EH (cell line): ENCODE data around the gene GLOD4.
"Not testable (repeated sequence)": the region's sequence is repeated elsewhere in the genome, so short reads cannot be mapped to it uniquely, and the experiment has no call there.

Experiments used
- DNase-seq: peaks from one replicate; pipeline ENCODE4 v3.0.0-alpha.2; 2015; ENCODE audit warnings: low read depth

The GLOD4 gene

DNA sequence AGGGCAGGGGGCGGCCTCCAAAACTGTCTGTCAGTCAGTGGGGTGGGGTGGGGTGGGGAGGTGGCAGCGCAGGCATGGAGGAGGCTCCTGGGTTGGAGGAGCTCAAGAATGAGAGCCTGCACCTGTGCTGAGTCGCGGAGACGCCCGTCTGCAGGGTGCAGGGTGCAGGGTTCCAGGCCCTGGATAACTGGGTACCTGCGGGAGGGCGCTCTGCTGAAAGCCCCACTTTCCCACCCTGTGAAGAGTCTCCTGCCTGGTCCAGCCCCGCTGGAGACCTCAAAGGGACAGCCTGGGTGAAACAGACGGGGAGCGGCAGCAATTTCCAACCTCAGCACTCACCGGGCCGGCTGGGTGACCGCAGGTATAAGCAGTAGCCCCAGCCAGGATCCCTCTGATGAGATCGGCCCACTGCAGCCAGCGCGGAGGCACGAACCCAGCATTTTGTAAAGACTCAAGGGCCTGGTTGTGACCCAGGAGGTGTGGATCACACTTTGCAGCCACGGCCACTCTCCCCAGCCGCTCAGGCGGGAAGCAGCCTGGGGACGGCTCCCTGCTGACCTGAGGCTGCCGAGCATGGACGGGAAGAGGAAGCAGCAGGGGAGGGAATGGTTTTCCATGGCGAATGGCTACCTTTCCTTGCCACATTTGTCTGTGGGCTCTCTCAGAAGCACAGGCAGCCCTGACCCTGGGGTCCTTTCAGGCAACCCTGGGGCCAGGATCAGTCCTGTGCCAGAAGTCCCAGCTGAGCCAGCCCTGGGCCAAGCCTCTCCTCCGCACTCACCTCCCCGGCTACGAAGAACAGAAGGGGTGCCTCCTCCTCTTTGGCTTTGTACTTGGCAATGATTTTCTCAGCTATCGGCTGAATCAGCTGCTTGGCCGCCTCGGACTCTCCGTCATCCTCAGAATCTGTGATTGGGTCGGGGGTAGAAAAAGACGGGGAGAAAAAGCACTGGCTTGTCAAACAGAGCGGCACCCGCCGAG is 21.1 kb upstream of the GLOD4 start:
- no peak for DNase-seq

DNA sequence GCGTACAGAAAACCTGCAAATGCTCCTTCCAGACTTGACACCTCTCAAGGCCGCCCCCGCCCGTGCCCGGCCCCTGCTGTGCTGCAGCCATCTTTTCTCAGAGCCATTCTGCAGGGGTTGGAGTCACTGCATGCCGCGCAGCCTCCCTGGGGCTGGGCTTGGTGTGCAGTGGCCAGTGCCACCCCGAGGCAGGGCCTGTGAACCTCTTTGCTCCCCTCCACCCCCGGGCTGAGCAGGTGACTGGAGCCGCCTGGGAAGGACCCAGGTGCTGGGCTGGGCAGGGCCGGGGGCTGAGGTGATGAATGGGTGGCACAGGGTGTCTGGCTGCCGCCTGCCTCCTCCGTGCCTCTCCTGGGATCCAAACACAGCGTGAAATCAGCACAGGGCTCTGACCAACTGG is 20.4 kb upstream of the GLOD4 start:
- DNase-seq: no peak

DNA sequence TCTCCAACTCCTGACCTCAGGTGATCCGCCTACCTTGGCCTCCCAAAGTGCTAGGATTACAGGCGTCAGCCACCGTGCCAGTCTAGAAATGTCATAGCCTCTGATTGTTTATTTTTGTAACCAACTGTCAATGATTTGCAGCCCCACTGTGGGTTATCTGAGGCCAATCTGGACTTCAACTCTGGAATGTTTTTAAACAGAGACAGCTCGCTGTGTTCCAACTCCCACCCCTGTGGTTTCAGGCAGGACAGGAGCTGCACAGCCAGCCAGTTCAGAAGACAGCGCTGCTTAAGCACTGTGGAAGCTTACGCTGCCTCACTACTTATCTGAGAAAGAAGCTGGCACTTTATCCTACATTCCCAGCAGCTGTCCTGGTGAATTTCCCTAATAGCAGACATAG is 19.6 kb upstream of the GLOD4 start:
- peak; percentile 34 for DNase-seq

DNA sequence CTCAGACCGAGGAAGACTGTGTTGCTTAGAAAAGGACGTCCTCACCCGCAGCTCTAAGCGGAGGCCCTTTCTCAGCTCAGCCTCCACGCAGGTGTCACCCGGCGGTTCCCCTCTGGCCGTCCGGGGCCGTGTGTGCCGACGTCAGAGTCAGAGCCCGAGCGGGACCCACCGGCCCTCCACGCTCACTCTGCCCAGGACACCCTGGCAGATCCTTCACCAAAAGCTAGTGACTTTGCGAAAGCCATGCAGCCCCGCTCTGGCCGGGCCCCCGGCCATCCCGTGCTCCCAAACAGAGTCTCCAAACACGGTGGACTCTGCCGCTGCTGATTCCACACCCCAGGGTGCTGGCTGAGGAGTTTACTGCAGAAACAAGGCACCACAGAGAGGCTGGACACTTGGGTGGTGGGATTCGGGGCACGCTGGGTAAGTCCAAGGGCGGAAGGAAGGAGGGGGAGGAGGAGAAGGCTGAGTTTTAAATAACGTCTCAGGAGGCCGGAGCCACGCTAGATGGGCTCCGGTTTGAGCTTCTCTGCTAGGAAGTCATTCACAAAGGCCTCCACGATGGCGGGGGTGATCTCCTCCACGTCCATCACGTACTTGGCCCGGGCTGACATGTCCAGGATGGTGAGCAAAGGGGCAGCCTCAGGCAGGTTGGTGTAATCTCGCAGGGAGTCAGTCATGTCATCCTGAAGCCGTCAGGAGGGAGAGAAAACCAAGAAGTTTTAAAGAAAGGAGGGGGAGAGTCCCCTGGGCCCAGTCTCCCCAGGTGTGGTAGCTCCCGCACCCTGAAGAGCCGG is 18.6 kb upstream of the GLOD4 start:
- no peak for DNase-seq

DNA sequence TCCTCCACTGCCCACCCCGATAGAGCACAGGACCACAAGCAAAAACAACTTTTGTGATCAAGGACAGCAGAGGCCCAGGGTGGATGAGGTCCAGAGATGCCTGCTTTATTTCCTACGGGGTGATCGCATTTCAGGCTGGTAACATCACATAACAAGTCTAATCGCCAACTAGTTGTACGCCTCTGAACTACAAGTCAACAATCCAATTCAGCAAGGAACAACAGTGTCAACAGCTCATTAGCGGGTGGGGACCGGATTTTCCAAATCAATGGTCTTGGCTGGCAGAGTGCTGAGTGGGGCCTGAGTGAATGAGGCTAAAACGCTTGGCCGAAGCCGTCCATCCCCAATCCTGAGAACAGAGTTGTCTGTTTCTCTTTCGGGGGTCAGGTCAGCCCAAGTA is 17.2 kb upstream of the GLOD4 start:
- DNase-seq: no peak

DNA sequence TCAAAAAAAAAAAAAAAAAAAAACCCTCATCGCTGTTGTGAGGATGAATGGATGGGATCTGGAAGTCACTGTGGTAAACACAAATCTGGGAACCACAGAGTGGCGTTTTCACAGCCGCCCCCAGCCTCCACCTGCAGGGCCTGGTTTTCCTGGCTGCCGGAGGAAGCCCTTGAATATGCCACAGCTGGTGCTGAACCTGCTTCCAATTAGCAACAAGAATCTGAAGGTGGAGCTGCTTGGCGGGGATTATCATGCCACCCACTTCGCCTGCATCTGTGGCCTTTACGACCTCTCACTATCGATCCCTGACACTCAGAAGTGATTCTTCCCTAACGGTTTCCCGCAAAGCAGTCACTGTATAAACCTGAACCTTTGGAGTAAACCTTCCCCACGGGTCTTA is 16.2 kb upstream of the GLOD4 start:
- DNase-seq: no peak

DNA sequence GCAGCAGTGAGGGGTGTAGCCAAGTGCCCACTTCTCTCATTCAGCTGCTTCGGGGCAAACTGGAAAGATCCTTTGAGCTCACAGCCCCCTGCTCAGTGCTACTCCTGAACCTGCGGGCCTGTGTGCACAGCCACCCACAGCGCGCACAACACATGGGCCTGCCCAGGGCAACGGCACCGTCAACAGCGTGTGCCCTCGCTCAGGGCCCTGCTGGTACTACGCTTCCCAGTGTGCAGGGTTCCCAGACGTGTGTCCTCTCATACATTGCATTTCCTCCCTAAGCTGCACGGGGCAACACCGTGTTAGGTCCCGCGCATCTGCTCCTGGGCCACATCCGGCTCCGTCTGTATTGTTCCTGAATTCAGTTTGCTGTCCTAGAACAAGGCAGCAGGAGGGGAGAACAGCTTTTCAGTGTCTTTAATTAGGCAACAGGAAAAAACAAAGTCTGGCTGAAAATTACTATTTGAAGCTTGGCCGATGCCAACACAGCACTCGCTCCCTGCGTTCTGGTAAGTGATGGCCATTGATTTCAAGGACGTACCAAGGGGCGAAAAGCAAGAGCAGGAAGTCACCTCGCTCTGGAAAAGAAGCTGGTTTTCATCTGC is 15.3 kb upstream of the GLOD4 start:
- no peak for DNase-seq

DNA sequence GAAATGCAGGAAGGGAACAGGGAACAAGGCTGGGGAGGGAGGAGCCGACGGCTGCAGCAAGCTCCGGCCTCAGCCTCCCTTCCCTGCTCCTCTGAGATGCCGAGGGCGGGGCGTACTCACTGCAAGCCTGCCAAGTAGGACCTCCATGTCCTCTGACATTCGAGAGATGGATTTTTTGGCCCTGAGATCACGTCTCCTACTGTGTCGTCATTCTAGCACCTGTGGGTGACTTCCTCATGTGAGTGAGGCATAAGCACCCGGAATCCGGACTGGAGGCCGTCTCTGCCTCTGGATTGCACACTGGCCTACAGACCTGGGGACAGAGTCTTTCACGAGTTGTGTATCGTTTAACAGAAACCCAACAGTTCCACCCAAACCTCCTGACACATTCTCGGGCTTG is 14.5 kb upstream of the GLOD4 start:
- no peak for DNase-seq

DNA sequence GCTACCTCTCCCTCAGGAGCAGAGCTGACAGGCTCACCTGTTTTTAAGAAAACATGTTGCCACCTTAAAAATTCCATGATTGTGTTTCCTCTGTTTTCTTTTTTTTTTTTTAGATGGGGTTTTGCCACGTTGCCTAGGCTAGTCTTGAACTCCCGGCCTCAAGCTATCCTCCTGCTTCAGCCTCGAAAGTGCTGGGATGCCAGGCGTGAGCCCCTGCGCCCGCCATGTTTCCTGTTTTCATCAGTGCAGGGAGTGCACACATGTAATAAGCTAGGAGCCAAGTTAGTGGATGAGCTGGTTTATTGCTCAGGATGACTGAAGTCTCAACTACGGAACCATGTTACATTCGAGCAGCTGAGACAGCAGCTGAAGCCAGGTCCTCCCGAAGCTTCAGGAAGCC is 13.6 kb upstream of the GLOD4 start:
- DNase-seq: no peak

DNA sequence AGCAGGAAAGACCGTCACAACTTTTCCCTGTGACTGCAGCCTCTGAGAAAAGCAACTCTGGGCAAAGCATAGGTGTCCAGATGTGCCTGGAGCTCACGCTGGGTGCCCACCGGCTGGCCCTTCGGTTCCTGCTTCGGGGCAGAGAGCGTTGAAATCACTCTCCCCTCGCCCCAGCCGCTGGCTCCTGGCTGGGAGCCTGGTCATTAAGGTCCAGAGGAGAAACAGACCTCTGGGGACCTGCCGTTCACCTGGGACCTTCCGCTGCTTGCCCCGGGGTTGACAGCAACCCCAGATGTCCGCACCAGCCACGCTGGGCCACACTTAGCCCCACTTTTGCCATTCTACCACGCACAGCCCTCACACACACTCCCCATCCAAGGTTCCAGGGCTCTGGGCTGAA is 13.2 kb upstream of the GLOD4 start:
- no peak for DNase-seq

DNA sequence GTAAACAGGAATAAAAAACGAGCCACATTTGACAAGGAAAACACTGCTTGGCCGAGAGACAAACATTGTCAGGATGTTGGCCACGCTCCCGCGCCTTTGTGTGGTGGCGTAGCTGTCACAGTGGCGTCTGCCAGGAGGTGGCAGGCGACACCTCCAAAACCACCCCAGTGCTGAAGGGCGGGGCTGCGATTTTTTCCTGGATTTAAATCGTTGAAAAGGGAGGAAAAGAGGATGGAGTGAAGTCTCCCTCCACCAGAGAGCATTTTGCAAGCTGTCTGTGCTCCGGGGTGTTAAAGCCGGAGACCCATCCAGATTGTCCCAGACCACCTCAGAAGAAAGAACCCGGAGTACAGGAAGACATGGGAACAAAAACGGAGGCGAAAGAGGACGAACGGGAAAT is 12.8 kb upstream of the GLOD4 start:
- peak; percentile 80 for DNase-seq

DNA sequence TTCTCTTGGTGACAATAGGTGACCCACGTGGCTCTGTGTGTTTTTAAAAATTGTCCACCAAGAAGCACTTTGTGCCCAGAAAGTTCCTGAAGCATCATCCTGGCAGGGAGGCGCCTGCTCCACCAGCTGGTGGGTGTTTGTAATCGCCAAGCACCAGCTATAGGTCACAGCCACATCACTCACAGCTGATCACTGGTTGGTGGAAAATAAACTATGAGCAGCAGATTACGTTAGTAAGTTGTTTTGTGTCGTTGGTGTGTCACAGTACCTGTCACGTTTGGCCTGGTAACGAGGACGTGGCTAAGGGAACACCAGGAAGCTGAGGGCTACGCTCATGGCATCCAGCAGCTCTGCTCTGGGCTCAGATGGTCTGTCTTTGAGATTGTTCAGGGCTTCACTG is 10.2 kb upstream of the GLOD4 start:
- DNase-seq: no peak

DNA sequence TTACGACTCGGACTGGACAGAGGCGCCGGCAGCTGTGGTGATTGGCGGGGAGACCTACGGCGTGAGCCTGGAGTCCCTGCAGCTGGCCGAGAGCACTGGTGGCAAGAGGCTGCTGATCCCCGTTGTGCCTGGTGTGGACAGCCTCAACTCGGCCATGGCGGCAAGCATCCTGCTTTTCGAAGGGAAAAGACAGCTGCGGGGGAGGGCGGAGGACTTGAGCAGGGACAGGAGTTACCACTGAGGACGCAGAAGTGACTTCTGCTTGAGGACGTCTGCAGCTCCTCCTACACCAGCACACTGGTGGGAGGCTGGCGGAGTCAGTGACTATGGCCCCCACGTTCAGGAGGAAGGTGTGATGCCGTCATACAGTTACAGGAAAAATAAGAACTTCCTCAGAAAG is 9.7 kb upstream of the GLOD4 start:
- DNase-seq: no peak

DNA sequence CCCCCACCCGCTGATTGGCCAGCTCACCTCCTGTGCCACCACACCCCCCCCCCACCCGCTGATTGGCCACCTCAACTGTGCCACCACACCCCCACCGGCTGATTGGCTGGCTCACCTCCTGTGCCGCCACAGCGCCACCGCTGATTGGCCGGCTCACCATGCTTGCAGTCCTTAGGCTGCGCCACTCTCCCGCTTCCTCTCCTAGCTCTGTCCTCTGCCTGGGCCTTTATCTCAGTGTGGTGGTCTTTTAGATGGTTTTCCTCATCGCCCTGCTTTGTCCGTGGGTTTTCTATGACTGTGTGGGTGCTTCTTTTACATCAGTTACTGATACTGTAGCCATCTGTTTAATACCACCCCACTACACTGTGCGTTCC is 8.8 kb upstream of the GLOD4 start:
- peak; percentile 29 for DNase-seq

DNA sequence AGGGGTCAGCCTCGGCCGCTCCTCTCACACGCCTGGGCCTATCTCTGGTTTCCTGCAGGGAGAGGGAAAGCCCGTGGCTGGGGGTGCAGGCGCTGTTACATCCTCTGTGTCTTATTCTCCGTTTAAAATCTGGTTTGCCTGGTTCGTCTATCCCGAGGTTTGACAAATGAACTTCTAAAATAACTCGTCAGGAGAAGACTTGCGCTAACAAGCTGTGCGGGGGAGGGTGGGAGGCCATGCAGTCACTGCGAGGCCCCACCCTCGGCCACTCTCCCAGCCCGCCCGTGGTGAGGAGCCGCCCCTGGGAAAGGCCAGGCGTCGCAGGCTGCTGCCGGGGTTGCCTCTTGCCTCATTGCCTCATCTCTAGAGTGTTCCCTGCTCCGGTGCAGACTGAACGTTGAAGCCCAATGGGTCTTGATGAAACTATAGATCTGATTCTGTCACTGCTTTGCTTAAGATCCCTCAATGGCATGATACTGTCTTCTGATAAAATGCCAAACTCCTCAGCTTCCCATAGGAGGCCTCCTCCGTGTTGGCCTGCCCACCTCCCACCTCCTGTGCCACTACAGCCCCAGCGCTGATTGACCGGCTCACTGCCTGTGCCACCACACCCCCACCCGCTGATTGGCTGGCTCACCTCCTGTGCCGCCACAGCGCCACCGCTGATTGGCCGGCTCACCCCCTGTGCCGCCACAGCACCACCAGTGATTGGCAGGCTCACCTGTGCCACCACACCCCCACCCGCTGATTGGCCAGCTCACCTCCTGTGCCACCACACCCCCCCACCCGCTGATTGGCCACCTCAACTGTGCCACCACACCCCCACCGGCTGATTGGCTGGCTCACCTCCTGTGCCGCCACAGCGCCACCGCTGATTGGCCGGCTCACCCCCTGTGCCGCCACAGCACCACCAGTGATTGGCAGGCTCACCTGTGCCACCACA is 8.1 kb upstream of the GLOD4 start:
- peak; percentile 74 for DNase-seq

DNA sequence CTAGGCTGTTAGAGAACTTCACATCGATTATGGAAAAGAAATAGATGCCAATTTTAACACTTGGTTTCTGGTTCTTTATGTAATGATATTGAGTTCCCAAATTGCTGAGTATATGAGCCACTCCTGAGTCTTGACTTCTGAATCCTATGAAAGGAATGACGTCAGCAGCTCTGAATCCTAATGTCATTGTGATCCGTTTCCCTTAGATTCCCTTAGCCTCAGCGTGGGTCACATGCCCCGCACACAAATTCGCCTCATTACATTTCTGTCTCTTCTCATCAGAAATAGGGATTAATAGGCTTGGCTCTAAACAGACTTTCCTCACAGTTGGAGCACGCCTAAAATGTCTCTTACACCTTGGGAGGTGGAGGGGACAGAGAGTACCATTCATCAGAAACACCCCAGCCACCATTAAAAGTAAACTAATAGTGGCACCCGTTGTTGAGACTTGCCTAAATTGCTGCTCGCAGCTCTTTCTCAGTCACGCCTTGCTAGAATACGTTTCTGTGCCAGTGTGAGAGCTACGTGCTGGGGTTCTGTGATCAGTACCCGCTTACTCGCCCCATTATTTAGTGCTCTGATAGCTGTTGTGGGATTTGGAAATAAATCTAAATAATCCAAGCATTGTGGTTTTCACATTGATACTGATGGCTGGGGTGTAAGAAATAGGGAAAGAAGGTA is 7.2 kb upstream of the GLOD4 start:
- no peak for DNase-seq

DNA sequence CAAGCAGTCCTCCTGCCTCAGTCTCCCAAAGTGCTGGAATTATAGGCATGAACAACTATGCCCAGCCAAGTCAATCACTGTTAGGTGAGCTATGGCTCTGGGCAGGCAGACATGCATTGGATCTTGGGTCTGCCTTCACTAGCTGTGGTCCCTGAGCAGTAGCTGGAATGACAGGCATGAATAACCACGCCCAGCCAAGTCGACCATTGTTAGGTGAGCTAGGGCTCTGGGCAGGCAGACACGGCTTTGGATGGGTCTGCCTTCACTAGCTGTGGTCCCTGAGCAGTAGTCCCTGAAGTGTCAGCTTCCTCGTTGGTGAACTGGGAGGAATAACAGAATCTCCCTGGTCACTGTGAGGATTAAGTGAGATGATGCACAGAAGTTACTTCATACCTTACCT is 6.5 kb upstream of the GLOD4 start:
- no peak for DNase-seq

DNA sequence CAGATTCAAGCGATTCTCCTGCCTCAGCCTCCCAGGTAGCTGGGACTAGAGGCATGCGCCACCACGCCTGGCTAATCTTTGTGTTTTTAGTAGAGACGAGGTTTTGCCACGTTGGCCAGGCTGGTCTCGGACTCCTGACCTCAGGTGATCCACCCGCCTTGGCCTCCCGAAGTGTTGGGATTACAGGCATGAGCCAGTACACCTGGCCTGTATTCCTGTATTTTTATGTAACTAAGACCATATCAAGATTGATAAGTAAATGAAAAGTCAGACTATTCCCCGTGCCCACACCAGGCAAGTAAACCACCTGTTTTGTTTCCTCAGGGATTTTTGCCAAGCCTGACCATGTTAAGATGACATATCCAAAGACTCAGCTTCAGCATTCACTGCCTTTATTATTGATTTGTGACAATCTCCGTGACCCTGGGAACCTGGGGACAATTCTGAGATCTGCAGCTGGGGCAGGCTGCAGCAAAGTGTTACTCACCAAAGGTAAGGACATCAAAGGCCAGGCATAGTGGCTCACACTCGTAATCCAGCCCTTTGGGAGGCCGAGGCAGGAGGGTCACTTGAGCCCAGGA is 5.7 kb upstream of the GLOD4 start:
- no peak for DNase-seq

DNA sequence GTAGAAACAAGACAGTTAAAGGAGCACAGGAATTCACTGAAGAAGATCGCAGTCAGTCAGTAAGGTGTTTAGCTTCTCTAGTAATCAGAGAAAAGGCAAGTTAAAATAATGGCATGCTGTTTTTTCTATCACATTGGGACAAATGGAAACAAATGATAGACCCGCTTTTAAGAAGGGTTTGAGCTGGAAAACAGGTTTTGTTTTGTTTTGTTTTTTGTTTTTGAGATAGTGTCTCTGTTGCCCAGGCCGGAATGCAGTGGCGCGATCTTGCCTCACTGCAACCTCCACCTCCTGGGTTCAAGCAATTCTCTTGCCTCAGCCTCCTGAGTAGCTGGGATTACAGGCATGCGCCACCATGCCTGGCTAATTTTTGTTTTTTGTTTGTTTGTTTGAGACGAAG is 3.8 kb upstream of the GLOD4 start:
- DNase-seq: not testable (repeated sequence)

DNA sequence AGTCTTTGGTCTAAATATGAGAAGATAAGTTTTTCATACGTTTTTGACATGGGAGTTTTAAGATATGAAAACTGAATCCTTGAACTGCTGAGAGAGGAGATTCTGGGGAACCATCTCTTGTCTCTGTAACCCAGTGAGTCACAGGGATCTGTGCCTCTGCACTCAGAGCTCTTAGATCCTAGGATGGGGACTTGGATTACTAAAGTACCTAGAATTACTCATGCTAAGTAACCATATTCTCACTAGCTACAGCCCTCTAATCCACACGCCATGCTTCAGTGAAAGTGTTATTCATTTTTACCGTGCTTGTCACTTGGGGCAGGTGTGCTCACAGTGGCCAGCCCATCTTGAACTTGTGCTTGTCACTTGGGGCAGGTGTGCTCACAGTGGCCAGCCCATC is 2.1 kb upstream of the GLOD4 start:
- no peak for DNase-seq

DNA sequence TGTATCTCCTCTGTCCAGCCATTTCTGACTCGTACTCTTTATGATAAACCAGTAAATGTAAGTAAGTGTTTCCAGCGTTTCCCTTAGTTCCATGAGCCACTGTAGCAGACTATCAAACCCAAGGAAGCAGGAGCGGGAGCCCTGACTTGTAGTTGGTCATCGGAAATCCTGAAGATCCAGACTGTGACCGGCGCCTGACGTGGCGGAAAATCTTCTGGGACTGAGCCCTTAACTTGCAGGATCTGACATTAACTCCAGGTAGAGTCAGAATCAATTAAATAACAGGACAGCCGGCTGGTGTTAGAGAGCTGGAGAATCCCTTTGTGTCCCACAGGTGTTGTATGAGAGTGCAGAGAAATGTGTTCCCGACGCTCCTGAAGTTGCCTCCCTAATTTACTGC is 4.0 kb downstream of the GLOD4 start:
- DNase-seq: no peak
